Activated T-helper 1 cell treated with anti-CD3 and anti-CD28 coated beads, Interleukin-12 subunit alpha, Interleukin-12 subunit beta, Interleukin-2, Interleukin-4 antibody, amounts not matched to agents 30 ng/mL and 10 ng/mL and 1 ng/mL, durations not matched to agents 14 hours and 24 hours and 36 hours (primary cell): ENCODE results near the gene ZRANB2. TPM values are rescaled to one million over a fixed set of nuclear protein-coding genes. Genes with fewer than 3 reads are reported as not detected.
A peak's percentile ranks its signal among the peaks of the same experiment; 100 is the strongest.

Experiments used
- DNase-seq: peaks from one replicate; pipeline ENCODE4 v3.0.0; 2021; ENCODE audit warnings: low spot score
- H3K27ac Mint-ChIP-seq: one replicate; pipeline ENCODE4 v1.8.0; 2021; ENCODE audit warnings: mild to moderate bottlenecking, mixed read lengths
- H3K27me3 Mint-ChIP-seq: one replicate; pipeline ENCODE4 v1.8.0; 2022; ENCODE audit warnings: mild to moderate bottlenecking, moderate library complexity, mixed read lengths; ENCODE audit not compliant: insufficient read depth
- H3K36me3 Mint-ChIP-seq: one replicate; pipeline ENCODE4 v1.8.0; 2021; ENCODE audit warnings: low read depth, mixed read lengths
- H3K4me1 Mint-ChIP-seq: one replicate; pipeline ENCODE4 v1.8.0; 2021; ENCODE audit warnings: low read depth, mixed read lengths
- H3K4me3 Mint-ChIP-seq: one replicate; pipeline ENCODE4 v1.8.0; 2021; ENCODE audit warnings: mild to moderate bottlenecking, moderate library complexity, mixed read lengths
- H3K9me3 Mint-ChIP-seq: one replicate; pipeline ENCODE4 v1.8.0; 2021; ENCODE audit warnings: mixed read lengths
- intact Hi-C: fragments of 100-400 bp; cut with micrococcal nuclease; formaldehyde crosslinking; loops from one replicate; pipeline ENCODE4 v1.15.1; 2024
- total RNA-seq: library from RNA; stranded (reverse); gene quantifications from 2 replicates; pipeline ENCODE4 v1.2.3, GENCODE V29; 2022

ZRANB2 gene
- 149 and 152 TPM in 2 replicates for total RNA-seq

GRCh38 chr1:71080739-71081696 is at the start of gene ZRANB2:
Gene ZRANB2 (minus strand): TSS chr1:71081035. CDS start chr1:71080995, 40 bp downstream.
- peak within 1 kb of the TSS; percentile 100 for H3K4me3 Mint-ChIP-seq
- peaks cover 7% of the 10 kb centered on the region for H3K9me3 Mint-ChIP-seq
- H3K4me1 Mint-ChIP-seq: peaks cover 28% of the 10 kb centered on the region
- peak within 1 kb of the TSS; percentile 98 for H3K27ac Mint-ChIP-seq
- H3K27me3 Mint-ChIP-seq: peaks cover 10% of the 10 kb centered on the region
- intact Hi-C loops: loop anchor here (1.0 to 10.0 kb wide), 7 partner anchors 13 to 1204 kb away; partner anchors contain the start of genes ANKRD13C, CTH, LRRC40 and NEGR1
- DNase-seq: peak; percentile 86
- peaks cover 28% of the 10 kb centered on the region for H3K36me3 Mint-ChIP-seq

GRCh38 chr1:71128060-71128459 is 47.2 kb upstream of the ZRANB2 start:
- H3K36me3 Mint-ChIP-seq: no peaks in the 10 kb centered on the region
- intact Hi-C loops: no loop called here
- H3K27ac Mint-ChIP-seq: no peak overlapping the region
- no peak for DNase-seq
- H3K9me3 Mint-ChIP-seq: peaks cover 36% of the 10 kb centered on the region
- no peak overlapping the region for H3K4me3 Mint-ChIP-seq
- H3K27me3 Mint-ChIP-seq: no peaks in the 10 kb centered on the region
- no peaks in the 10 kb centered on the region for H3K4me1 Mint-ChIP-seq

GRCh38 chr1:71118086-71118485 is 37.3 kb upstream of the ZRANB2 start:
- DNase-seq: no peak
- Mint-ChIP-seq H3K4me3 (no peak overlapping the region), H3K4me1 (no peaks in the 10 kb centered on the region), H3K27me3 (no peaks in the 10 kb centered on the region), H3K36me3 (no peaks in the 10 kb centered on the region), H3K9me3 (peaks cover 8% of the 10 kb centered on the region), H3K27ac (no peak overlapping the region)
- intact Hi-C loops: no loop called here

GRCh38 chr1:71116729-71117128 is 35.9 kb upstream of the ZRANB2 start:
- H3K9me3 Mint-ChIP-seq: peaks cover 3% of the 10 kb centered on the region
- no peaks in the 10 kb centered on the region for H3K27me3 Mint-ChIP-seq
- H3K4me3 Mint-ChIP-seq: no peak overlapping the region
- intact Hi-C loops: no loop called here
- no peaks in the 10 kb centered on the region for H3K4me1 Mint-ChIP-seq
- DNase-seq: no peak
- no peaks in the 10 kb centered on the region for H3K36me3 Mint-ChIP-seq
- no peak overlapping the region for H3K27ac Mint-ChIP-seq

- Mint-ChIP-seq H3K4me1 (no peaks in the 10 kb centered on the region), H3K27me3 (no peaks in the 10 kb centered on the region), H3K4me3 (no peak overlapping the region), H3K27ac (no peak overlapping the region), H3K9me3 (peaks cover 4% of the 10 kb centered on the region), H3K36me3 (no peaks in the 10 kb centered on the region)
- DNase-seq: no peak
- intact Hi-C loops: no loop called here
Measured at GRCh38 chr1:71106658-71107322, 26.0 kb upstream of the ZRANB2 start.

GRCh38 chr1:71104417-71104816 is 23.6 kb upstream of the ZRANB2 start:
- intact Hi-C loops: no loop called here
- H3K9me3 Mint-ChIP-seq: peaks cover 4% of the 10 kb centered on the region
- no peaks in the 10 kb centered on the region for H3K4me1 Mint-ChIP-seq
- no peak for DNase-seq
- H3K4me3 Mint-ChIP-seq: no peak overlapping the region
- H3K36me3 Mint-ChIP-seq: no peaks in the 10 kb centered on the region
- H3K27ac Mint-ChIP-seq: no peak overlapping the region
- peaks cover 2% of the 10 kb centered on the region for H3K27me3 Mint-ChIP-seq

- no peaks in the 10 kb centered on the region for H3K36me3 Mint-ChIP-seq
- no peak overlapping the region for H3K4me3 Mint-ChIP-seq
- no peaks in the 10 kb centered on the region for H3K4me1 Mint-ChIP-seq
- H3K9me3 Mint-ChIP-seq: peaks cover under 1% of the 10 kb centered on the region
- H3K27me3 Mint-ChIP-seq: peaks cover 2% of the 10 kb centered on the region
- no peak for DNase-seq
- intact Hi-C loops: no loop called here
- H3K27ac Mint-ChIP-seq: no peak overlapping the region
Measured at GRCh38 chr1:71101839-71102376, 21.1 kb upstream of the ZRANB2 start.

- Mint-ChIP-seq H3K4me3 (no peak overlapping the region), H3K36me3 (no peaks in the 10 kb centered on the region), H3K9me3 (no peaks in the 10 kb centered on the region), H3K27me3 (peaks cover 2% of the 10 kb centered on the region), H3K27ac (no peak overlapping the region), H3K4me1 (no peaks in the 10 kb centered on the region)
- intact Hi-C loops: loop anchor here (10.0 kb wide), 1 partner anchor 427 kb away; no protein-coding TSS in a partner anchor
- DNase-seq: no peak
Measured at GRCh38 chr1:71097428-71097827, 16.6 kb upstream of the ZRANB2 start.

- no peak overlapping the region for H3K27ac Mint-ChIP-seq
- no peaks in the 10 kb centered on the region for H3K36me3 Mint-ChIP-seq
- no peak for DNase-seq
- no peaks in the 10 kb centered on the region for H3K4me1 Mint-ChIP-seq
- intact Hi-C loops: loop anchor here (10.0 kb wide), 1 partner anchor 430 kb away; no protein-coding TSS in a partner anchor
- no peak overlapping the region for H3K4me3 Mint-ChIP-seq
- H3K27me3 Mint-ChIP-seq: peaks cover 8% of the 10 kb centered on the region
- H3K9me3 Mint-ChIP-seq: no peaks in the 10 kb centered on the region
Measured at GRCh38 chr1:71094913-71095312, 14.1 kb upstream of the ZRANB2 start.

- intact Hi-C loops: loop anchor here (10.0 kb wide), 1 partner anchor 431 kb away; no protein-coding TSS in a partner anchor
- Mint-ChIP-seq H3K27me3 (peaks cover 8% of the 10 kb centered on the region), H3K27ac (no peak overlapping the region), H3K9me3 (no peaks in the 10 kb centered on the region), H3K4me1 (no peaks in the 10 kb centered on the region), H3K36me3 (no peaks in the 10 kb centered on the region), H3K4me3 (no peak overlapping the region)
- no peak for DNase-seq
Measured at GRCh38 chr1:71093938-71094337, 13.1 kb upstream of the ZRANB2 start.

- Mint-ChIP-seq H3K36me3 (no peaks in the 10 kb centered on the region), H3K27ac (no peak overlapping the region), H3K4me1 (no peaks in the 10 kb centered on the region), H3K4me3 (no peak overlapping the region), H3K27me3 (peaks cover 14% of the 10 kb centered on the region), H3K9me3 (no peaks in the 10 kb centered on the region)
- no peak for DNase-seq
- intact Hi-C loops: loop anchor here (10.0 kb wide), 2 partner anchors 435 to 1195 kb away; partner anchors contain the start of gene NEGR1
Measured at GRCh38 chr1:71089536-71090270, 8.9 kb upstream of the ZRANB2 start.

- DNase-seq: no peak
- intact Hi-C loops: loop anchor here (10.0 kb wide), 1 partner anchor 1196 kb away; the partner anchor contains the start of gene NEGR1
Measured at GRCh38 chr1:71088645-71089287, 7.9 kb upstream of the ZRANB2 start.

More at GRCh38 chr1:71088645-71089287, 7.9 kb upstream of the ZRANB2 start:
- H3K27me3 Mint-ChIP-seq: peaks cover 17% of the 10 kb centered on the region
- no peaks in the 10 kb centered on the region for H3K36me3 Mint-ChIP-seq
- no peak overlapping the region for H3K4me3 Mint-ChIP-seq
- no peak overlapping the region for H3K27ac Mint-ChIP-seq
- H3K9me3 Mint-ChIP-seq: no peaks in the 10 kb centered on the region
- H3K4me1 Mint-ChIP-seq: no peaks in the 10 kb centered on the region
